Stomach (tissue), 4 donors: ENCODE data around the gene DAG1.

Source experiments
- CTCF ChIP-seq, 7 experiments: fragments of 450-650 bp in 4 of 7; fragments of 200-600 bp in 3 of 7; sonication (generic) in 3 of 7; IDR thresholded peaks; one replicate each; pipeline ENCODE4 v1.5.1; 2016 to 2019; ENCODE audit warnings: antibody characterized with exemption in 7 of 7, control low read depth in 2 of 7, mild to moderate bottlenecking in 1 of 7
- POLR2A ChIP-seq, 4 donors: fragments of 450-650 bp; IDR thresholded peaks; one replicate each; pipeline ENCODE4 v1.6.1; 2016; ENCODE audit warnings: antibody characterized with exemption in 4 of 4, control low read depth in 2 of 4, mild to moderate bottlenecking in 1 of 4, moderate library complexity in 1 of 4
- POLR2AphosphoS5 ChIP-seq, 3 donors: sonication (generic); formaldehyde crosslinking; IDR thresholded peaks; one replicate each; pipeline ENCODE4 v1.6.1; 2016; ENCODE audit warnings: antibody characterized with exemption in 3 of 3

- no peak for TF ChIP-seq CTCF (IDR thresholded peaks at IDR 0.05)
- no peak for TF ChIP-seq POLR2AphosphoS5 (IDR thresholded peaks at IDR 0.05)
- TF ChIP-seq POLR2A (IDR thresholded peaks at IDR 0.05), result no peak
Observed at GRCh38 chr3:49495023-49495422, 25.0 kb downstream of the DAG1 start.
